GM19023 (cell line): ENCODE data around the gene ZNF225.
"Not testable (repeated sequence)": the region's sequence is repeated elsewhere in the genome, so short reads cannot be mapped to it uniquely, and the experiment has no call there.

Experiments used
- ATAC-seq: cut with Tn5 transposase; IDR thresholded peaks from one replicate; pipeline ENCODE4 v1.9.1; 2021; ENCODE audit warnings: mild to moderate bottlenecking, moderate library complexity; ENCODE audit not compliant: unreplicated experiment

ZNF225 gene

DNA sequence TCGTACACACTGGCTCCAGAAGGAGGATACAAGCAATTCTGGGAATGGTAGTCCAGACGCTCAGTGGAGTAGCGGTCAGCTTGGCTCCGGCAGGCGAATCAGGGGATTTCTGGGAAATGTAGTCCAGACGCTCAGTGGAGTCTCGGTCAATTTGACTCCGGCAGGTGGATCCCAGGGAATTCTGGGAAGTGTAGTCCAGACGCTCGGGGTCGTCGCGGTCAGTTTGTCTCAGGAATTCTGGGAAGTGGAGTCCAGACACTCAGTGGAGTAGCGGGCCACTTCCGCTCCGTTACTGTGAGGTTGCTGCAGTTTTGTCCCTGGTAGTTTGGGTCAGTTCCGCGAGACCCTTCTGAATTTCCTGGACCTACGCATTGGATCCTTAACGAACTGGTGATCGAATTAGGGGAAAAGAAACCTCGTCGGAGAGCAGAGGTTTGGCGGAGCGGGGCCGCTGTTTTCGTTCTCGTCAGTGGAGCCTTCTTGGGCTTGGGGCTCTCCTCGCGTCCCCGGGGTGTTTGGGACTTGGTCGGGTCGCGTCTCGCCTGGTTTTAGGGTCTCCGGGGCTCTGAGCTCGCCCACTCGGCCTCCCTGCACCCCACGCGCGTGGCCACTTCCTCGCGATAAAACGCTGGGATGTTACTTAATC is at the start of gene ZNF225:
Gene ZNF225 (plus strand): TSS at position 262 of the 646 bp plus-strand sequence. CDS start 2,429 bp downstream, outside the sequence.
- ATAC-seq: peak; percentile 95

DNA sequence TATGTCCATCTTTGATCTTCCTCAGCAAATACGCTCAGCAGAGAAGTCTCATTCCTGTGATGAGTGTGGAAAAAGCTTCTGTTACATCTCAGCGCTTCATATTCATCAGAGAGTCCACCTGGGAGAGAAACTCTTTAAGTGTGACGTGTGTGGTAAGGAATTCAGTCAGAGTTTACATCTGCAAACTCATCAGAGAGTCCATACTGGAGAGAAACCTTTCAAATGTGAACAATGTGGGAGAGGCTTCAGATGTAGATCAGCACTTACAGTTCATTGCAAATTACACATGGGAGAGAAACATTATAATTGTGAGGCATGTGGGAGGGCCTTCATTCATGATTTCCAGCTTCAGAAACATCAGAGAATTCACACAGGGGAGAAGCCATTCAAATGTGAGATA is 46.9 kb upstream of the ZNF225 start:
- no peak for ATAC-seq

DNA sequence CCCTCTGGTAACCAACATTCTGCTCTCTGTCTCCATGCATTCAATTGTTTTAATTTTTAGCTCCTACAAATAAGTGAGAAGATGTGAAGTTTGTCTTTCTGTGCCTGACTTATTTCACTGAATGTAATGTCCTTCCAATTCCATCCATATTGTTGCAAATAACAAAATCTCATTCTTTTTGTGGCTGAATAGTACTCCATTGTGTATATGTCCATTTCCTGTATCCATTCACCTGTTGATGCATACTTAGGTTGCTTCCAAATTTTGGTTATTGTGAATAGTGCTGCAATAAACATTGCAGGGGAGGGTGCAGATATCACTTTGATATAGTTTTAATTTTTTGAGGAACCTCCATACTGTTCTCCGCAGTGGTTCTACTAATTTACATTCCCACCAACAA is 43.8 kb upstream of the ZNF225 start:
- no peak for ATAC-seq

DNA sequence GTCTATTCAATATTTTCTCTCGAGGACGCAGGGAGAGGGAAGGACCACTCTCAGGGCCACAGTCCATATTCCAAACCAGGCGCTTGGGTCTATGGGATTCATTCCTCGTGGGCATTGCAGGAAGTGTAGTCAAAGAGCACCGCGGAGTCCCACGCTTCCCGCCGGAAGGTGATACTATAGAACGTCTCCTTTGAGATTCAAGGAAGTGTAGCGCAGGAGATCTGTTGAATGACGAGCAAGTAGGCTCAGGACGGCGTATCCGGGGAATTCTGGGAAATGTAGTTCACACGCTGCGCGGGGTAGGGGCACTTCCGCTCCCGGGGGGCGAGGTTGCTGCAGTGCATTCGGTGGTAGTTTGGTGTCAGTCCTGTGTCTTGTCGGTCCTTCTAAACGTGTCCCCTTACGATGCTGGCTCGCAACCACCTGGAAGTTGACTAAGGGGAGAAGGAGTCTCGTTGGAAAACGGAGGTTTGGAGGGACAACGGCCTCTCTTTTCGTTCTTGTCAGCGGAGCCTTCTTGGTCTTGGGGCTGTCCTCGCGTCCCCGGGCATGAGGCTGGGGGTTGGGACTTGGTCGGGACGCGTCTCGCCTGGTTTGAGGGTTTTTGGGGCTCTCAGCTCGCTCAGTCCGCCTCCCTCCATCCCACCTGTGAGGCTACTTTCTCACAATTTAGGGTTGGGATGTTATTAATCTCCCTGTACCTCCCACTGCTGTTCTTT is 41.2 kb upstream of the ZNF225 start, which contains the start of gene ZNF284:
Gene ZNF284 (plus strand): TSS at position 336 of the 719 bp plus-strand sequence. CDS start 4,231 bp downstream, outside the sequence.
- ATAC-seq: peak; percentile 89

DNA sequence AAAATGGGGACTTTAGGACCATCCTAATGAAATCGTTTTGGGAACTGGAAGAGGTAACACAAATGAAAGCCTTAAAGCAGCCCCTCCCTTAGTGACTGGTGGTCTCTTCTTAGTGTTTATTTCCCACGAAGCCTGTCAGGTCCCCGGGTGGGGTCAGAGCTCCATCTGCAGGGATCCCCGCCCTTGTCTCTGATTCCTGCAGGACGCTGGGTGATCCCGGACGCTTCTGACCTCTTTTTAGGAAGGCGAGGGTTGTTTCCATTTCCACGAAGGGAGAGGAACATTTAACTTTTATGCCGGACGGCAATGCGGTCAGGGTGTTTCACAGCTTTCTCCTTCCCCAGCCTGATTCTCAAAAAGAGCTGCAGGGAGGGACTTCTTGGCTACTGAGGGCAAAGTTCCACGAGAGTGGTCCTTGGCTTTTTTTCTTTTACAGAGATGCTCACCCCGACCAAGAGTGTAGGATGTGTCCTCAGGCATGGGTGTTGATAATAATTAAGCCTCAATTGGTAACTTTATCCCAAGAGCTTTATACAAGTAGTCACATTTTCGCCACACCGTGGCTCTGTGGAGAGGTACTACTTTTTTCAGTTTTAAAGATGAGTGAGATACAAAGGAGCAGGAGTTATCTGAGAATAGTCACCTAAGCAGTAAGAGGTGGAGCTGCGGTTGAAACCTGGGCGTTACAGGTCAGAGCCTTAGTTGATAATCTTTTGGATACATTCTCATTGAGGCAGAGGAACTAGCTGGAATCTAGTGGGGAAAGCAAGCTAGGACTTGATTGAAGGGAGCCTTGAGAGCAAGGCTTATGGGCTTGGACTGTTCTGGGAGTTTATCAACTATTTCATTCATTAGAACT is 40.4 kb upstream of the ZNF225 start:
- no peak for ATAC-seq

DNA sequence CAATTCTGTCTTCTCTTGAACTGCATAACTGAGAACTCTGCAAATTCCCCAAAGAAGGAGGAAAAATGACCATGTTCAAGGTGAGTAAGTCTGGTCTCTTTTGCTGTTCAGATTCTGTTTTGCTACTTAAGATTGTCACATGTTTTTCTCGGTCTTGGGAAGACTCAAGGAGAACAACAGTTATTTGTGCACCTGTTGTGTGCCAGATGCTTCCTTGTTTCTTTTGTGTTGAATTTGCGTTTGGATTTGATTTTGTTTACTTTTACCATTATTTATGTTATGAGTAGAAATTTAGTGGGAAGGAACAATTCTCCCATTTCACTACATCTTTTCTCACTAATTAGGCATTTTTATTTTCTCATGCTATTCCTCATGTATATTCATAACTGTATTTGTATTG is 36.9 kb upstream of the ZNF225 start:
- ATAC-seq: no peak

DNA sequence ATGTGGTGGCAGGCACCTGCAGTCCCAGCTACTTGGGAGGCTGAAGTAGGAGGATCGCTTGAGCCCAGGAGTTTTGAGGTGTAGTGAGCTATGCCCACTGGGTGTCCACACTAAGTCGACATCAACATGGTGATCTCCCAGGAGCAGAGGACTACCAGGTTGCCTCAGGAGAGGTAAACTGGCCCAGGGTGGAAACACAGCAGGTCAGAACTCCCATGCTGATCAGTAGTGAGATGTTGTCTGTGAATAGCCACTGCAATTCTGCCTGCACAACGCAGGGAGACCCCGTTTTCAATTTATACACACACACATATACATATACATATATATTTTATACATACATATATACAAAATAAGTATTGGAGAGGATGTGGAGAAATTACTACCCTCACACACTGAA is 21.1 kb upstream of the ZNF225 start:
- ATAC-seq: no peak

DNA sequence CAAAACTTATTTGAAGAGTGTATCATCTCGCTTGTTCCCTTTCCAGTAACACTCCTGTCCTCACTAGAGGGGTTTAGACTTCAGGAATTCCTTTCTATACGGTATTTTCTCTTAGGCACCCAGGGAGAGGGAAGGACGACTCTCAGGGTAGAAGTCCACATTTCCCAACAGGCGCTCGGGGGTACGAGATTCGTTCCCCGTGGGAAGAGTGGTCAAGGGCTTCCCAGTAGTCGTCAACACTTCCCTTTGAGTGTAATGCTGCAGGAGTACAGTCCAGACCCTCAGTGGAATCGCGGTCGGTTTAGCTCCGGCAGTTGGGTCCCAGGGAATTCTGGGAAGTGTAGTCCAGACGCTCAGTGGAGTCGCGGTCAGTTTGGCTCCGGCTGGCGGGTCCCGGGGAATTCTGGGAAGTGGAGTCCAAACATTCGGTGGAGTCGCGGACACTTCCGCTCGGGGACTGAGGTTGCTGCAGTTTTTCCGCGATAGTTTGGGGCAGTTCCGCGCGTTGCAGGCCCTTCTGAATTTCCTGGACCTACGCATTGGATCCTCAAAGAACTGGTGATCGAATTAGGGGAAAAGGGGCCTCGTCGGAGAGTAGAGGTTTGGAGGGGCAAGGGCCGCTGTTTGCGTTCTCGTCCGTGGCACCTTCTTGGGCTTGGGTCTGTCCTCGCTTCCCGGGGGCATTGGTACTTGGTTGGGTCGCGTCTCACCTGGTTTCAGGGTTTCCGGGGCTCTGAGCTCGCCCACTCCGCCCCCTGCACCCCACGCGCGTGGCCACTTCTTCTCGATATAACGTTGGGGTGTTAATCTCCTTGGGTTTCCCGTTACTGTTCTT is 19.1 kb upstream of the ZNF225 start, which contains the start of gene ZNF224:
Gene ZNF224 (plus strand): TSS at position 431 of the 835 bp plus-strand sequence. CDS start 3,513 bp downstream, outside the sequence.
- peak; percentile 81 for ATAC-seq

DNA sequence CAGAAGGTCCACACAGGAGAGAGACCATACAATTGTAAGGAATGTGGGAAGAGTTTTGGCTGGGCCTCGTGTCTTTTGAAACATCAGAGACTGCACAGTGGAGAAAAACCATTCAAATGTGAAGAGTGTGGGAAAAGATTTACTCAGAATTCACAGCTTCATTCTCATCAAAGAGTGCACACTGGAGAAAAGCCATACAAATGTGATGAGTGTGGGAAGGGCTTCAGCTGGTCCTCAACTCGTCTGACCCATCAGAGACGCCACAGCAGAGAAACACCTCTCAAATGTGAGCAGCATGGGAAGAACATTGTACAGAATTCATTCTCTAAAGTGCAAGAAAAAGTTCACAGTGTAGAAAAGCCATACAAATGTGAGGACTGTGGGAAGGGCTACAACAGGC is 5.4 kb upstream of the ZNF225 start:
- ATAC-seq: no peak

DNA sequence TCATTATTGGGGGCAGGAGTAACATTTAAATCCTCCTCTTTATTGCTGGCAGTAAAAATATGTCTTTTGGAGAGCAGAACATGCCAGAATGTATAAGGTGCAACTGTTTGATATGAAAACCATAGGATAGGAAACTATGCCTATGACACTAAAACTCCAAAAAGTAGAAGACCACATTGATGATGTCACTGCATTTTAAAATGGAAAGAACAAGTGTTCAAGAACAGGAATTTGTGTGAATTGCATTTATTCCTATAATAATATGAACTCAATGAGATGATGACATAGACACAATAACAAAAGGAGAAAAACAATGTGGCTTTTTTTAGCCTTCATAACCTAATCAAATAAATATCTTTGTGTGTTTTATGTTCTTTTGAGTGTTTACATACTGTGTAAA is 3.7 kb upstream of the ZNF225 start:
- ATAC-seq: no peak

DNA sequence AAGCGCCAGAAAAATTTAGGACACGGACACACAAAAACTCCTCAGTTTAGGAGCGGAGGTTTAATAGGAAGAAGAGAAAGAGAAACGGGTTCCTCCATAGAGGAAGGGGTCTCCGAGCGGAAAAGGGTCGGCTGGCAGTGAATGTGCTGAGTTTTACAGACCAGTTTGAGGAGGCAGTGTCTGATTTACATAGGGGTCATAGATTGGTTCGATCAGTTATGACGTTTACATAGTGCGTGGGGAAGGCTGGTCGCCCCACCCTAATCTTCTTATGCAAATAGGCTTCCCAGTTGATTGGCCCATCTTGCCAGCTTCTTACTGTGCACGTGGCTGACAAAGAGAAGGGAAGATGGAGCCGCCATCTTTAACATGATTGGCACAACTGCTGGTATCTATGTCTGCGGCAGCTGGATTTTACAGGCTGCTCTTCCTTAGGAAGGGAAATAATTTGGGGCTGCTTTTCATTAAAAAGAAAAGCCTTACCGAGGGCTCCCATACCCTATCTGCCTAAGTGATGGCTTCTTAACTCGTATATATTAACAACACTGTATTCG is 1.2 kb upstream of the ZNF225 start:
- ATAC-seq: no peak

DNA sequence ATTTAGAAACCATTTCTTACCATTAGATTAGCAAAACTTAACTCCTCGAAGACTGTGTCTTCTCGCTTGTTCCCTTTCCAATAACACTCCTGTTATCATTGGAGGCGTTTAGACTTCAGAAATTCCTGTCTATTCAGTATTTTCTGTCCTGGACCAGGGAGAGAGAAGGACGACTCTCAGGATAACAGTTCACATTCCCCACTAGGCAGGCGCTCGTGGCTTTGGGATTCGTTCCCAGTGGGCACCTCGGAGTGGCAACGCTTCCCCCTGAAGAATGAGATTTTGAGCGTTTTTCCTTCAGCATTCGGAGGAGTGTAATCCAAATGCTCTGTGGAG is 429 bp upstream of the ZNF225 start:
- ATAC-seq: no peak

DNA sequence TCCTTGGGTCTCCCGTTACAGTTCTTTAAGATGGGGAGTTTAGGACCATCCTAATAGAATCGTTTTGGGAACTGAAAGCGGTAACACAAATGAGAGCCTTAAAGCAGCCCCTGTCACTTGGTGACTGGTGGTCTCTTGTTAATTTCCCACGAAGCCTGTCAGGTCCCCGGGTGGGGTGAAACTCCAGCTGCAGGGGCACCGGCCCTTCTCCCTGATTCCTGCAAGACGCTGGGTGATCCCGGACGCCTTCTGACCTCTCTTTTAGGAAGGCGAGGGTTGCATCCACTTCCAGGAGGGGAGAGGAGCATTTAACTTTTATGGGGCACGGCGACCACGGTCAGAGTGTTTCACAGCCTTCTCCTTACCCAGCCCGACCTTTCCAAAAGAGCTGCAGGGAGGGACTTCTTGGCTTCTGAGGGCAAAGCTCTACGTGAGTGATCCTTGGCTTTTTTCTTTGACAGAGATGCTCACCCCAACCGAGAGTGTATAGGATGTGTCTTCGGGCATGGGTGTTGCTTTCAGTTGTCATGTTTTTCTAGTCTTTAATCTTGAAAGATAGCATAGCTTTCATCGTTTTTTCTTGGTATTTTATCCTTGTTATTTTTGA is 688 bp downstream of the ZNF225 start:
- peak; percentile 5 for ATAC-seq

DNA sequence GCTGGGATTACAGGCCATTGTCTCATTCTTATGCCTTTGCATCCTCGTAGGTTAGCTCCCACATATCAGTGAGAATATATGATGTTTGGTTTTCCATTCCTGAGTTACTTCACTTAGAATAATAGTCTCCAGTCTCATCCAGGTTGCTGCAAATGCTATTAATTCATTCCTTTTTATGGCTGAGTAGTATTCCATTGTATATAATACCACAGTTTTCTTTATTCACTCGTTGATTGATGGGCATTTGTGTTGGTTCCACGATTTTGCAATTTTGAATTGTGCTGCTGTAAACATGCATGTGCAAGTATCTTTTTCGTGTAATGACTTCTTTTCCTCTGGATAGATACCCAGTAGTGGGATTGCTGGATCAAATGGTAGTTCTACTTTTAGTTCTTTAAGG is 8.0 kb downstream of the ZNF225 start:
- not testable (repeated sequence) for ATAC-seq

DNA sequence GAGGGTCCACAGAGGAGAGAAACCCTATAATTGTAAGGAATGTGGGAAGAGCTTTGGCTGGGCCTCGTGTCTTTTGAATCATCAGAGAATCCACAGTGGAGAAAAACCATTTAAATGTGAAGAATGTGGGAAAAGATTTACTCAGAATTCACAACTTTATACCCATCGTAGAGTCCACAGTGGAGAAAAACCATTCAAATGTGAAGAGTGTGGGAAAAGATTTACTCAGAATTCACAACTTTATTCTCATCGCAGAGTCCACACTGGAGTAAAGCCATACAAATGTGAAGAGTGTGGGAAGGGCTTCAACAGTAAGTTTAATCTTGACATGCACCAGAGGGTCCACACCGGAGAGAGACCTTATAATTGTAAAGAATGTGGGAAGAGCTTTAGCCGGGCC is 18.8 kb downstream of the ZNF225 start:
- ATAC-seq: no peak

DNA sequence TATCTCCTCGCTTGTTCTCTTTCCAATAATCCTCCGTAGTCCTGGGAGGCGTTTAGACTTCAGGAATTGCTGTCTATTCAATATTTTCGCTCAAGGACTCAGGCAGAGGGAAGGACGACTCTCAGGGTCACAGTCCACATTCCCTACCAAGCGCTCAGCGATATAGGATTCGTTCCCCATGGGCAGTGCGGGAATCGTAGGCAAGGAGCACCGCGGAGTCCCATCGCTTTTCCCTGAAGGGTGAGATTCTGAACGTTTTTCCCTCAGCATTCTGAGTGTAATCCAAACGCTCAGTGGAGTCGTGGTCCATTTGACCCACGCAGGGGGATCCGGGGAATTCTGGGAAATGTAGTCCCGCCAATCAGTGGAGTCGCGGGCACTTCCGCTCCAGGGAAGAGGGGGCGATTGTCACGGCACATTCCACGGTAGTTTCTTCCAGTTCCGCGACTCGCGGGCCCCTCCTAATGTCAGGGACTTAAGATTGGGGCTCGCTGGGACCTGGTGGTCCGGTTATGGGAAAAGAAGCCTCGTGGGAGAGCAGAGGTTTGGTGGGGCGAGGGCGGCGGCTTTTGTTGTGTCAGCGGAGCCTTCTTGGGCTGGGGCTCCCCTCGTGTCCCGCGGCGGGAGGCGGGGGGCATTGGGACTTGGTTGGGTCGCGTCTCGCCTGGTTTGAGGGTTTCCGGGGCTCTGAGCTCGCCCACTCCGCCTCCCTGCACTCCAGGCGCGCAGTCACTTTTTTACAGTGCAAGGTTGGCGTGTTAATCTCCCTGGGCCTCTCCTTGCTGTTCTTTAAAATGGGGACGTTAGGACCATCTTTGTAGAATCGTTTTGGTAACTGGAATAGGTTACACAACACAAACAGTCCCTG is 28.2 kb downstream of the ZNF225 start, which contains the start of gene ZNF234:
Gene ZNF234 (plus strand): TSS at position 364 of the 868 bp plus-strand sequence. CDS start 3,079 bp downstream, outside the sequence.
- peak; percentile 77 for ATAC-seq

DNA sequence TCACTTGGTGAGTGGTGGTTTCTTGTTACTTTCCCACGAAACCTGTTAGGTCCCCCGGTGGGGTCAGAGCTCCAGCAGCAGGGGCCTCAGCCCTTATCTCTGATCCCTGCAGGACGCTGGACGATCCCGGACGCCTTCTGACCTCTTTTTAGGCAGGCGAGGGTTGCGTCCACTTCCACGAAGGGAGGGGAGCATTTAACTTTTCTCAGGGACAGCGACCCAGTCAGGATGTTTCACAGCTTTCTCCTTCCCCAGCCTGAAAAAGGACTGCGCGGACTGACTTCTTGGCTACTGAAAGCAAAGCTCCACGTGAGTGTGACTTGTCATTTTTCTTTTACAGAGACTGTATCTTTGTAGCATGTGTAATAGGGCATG is 28.8 kb downstream of the ZNF225 start:
- ATAC-seq: peak; percentile 23

DNA sequence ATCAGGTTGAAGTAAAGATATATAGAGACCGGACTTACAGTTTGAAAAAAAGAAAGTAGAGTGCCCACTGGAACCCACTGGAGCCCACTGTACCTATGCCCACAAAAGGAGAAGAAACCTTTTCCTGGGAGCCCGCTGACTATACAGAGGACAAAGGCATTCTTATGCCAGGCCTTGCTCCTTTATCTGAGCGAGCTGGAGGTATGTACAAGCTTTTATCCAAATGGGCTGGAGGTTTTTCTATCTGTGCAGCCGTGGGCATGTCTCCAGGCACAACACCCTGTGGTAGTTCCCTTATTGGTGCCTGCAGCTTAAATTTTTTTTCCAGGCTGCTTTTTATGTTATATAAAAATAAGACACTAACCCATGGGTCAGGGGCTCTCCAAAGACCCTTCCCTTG is 36.6 kb downstream of the ZNF225 start:
- no peak for ATAC-seq

DNA sequence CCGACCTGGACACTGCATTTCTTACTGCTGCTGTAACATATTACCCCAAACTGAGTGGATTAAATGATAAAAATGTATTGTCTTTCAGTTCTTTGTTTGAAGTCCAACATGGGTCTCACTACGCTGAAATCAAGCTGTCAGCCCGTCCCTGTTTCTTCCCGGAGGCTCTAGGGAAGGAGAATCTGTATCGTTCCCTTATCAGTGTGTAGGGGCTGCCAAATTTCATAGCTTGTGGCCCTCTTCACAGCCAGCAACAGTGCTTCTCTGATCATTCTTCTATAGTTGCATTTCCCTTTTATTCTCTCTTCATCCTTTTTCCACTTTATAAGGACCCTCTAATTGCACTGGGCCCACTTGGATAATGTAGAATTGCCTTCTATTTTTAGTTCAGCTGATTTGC is 38.3 kb downstream of the ZNF225 start:
- no peak for ATAC-seq
